ENCODE results near the gene PTGES3.

GRCh38 chr12:56716933-56717880, 29.1 kb upstream of the PTGES3 start:
- TF ChIP-seq EZH2 (IDR thresholded peaks at IDR 0.05; ENCODE audit: borderline replicate concordance, insufficient read depth, low read length, poor library complexity, severe bottlenecking), result no peak
- TF ChIP-seq, protein P1, sequence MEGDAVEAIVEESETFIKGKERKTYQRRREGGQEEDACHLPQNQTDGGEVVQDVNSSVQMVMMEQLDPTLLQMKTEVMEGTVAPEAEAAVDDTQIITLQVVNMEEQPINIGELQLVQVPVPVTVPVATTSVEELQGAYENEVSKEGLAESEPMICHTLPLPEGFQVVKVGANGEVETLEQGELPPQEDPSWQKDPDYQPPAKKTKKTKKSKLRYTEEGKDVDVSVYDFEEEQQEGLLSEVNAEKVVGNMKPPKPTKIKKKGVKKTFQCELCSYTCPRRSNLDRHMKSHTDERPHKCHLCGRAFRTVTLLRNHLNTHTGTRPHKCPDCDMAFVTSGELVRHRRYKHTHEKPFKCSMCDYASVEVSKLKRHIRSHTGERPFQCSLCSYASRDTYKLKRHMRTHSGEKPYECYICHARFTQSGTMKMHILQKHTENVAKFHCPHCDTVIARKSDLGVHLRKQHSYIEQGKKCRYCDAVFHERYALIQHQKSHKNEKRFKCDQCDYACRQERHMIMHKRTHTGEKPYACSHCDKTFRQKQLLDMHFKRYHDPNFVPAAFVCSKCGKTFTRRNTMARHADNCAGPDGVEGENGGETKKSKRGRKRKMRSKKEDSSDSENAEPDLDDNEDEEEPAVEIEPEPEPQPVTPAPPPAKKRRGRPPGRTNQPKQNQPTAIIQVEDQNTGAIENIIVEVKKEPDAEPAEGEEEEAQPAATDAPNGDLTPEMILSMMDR (IDR thresholded peaks at IDR 0.05; ENCODE audit: poor library complexity, severe bottlenecking), result no peak
